IMR-90 (cell line): ENCODE results near the gene GRIN2A. TPM values are rescaled to one million over a fixed set of nuclear protein-coding genes. Genes with fewer than 3 reads are reported as not detected.

Experiments used
- ATAC-seq: fragments of 200-7000 bp; cut with Tn5 transposase; 2 replicates; pipeline ENCODE4 v1.9.1; 2020; ENCODE audit warnings: low read depth, mild to moderate bottlenecking, moderate library complexity
- BruUV-seq: library from RNA; stranded (reverse); fragments of 400-500 nt; replicated peaks from 2 replicates; lab custom pipeline; 2021; lab: Mats Ljungman, UMichigan
- CTCF ChIA-PET: fragments of 300-600 bp; formaldehyde crosslinking; extraction: SDS; loops from one replicate; lab custom pipeline; 2021; ENCODE audit warnings: antibody characterized with exemption; lab: Yijun Ruan, JAX
- POLR2A ChIA-PET: fragments of 300-600 bp; sonication (Branson Sonifier 250); formaldehyde crosslinking; loops from one replicate; lab custom pipeline; 2022; ENCODE audit warnings: antibody characterized with exemption; ENCODE audit not compliant: unreplicated experiment; lab: Charles Lee
- DNase-seq: peaks from one replicate; pipeline ENCODE4 v3.0.0; 2013
- H2AFZ ChIP-seq: replicated peaks from 2 replicates; pipeline ENCODE3; 2013; ENCODE audit warnings: low read length, mild to moderate bottlenecking; ENCODE audit not compliant: poor library complexity
- H2AK5ac ChIP-seq: 2 replicates; pipeline ENCODE4 v1.6.1; 2013; ENCODE audit warnings: low read depth, low read length, inconsistent platforms
- H2AK9ac ChIP-seq: replicated peaks from 2 replicates; pipeline ENCODE3; 2013; ENCODE audit warnings: mild to moderate bottlenecking, low read depth, low read length, moderate library complexity; ENCODE audit not compliant: poor library complexity
- H2BK120ac ChIP-seq: 2 replicates; pipeline ENCODE4 v1.6.1; 2013; ENCODE audit warnings: low read depth, low read length, inconsistent platforms
- H2BK15ac ChIP-seq: 3 replicates; pipeline ENCODE4 v1.6.1; 2013; ENCODE audit warnings: low read depth, low read length, inconsistent platforms
- H2BK20ac ChIP-seq: 2 replicates; pipeline ENCODE4 v1.6.1; 2013; ENCODE audit warnings: low read depth, mild to moderate bottlenecking, inconsistent platforms, low read length, moderate library complexity
- H2BK5ac ChIP-seq: 2 replicates; pipeline ENCODE4 v1.6.1; 2013; ENCODE audit warnings: mild to moderate bottlenecking, low read depth, low read length, inconsistent platforms; ENCODE audit not compliant: poor library complexity, severe bottlenecking
- H3K14ac ChIP-seq: replicated peaks from 2 replicates; pipeline ENCODE4 v1.6.1; 2013; ENCODE audit warnings: low read depth, low read length, inconsistent platforms
- H3K18ac ChIP-seq: 2 replicates; pipeline ENCODE4 v1.6.1; 2013; ENCODE audit warnings: low read depth, low read length, control low read depth
- H3K23ac ChIP-seq: 2 replicates; pipeline ENCODE4 v1.6.1; 2013; ENCODE audit warnings: low read depth, low read length, inconsistent platforms
- H3K27ac ChIP-seq: 2 replicates; pipeline ENCODE4 v1.5.1; 2013; ENCODE audit warnings: mild to moderate bottlenecking, control low read depth, low read length; ENCODE audit not compliant: insufficient read depth
- H3K27me3 ChIP-seq: 2 replicates; pipeline ENCODE4 v1.6.1; 2013; ENCODE audit warnings: low read length; ENCODE audit not compliant: control insufficient read depth, insufficient read depth
- H3K36me3 ChIP-seq: 2 replicates; pipeline ENCODE4 v1.6.1; 2013; ENCODE audit warnings: low read length, mixed read lengths; ENCODE audit not compliant: control insufficient read depth, insufficient read depth
- H3K4ac ChIP-seq: 2 replicates; pipeline ENCODE4 v1.6.1; 2013; ENCODE audit warnings: low read depth, low read length, inconsistent platforms
- H3K4me1 ChIP-seq: 2 replicates; pipeline ENCODE4 v1.6.1; 2013; ENCODE audit warnings: low read length, mixed read lengths; ENCODE audit not compliant: control insufficient read depth, insufficient read depth
- H3K4me2 ChIP-seq: 2 replicates; pipeline ENCODE4 v1.6.1; 2013; ENCODE audit warnings: low read depth, mild to moderate bottlenecking, control low read depth, low read length, moderate library complexity
- H3K4me3 ChIP-seq: 2 replicates; pipeline ENCODE4 v1.5.1; 2013; ENCODE audit warnings: low read depth, mild to moderate bottlenecking, control low read depth, low read length, moderate library complexity; ENCODE audit not compliant: insufficient read depth
- H3K56ac ChIP-seq: 2 replicates; pipeline ENCODE4 v1.6.1; 2013; ENCODE audit warnings: low read length, inconsistent platforms; ENCODE audit not compliant: insufficient read depth; ENCODE audit errors: extremely low read depth
- H3K79me1 ChIP-seq, 2 experiments: 2 replicates each; pipeline ENCODE4 v1.6.1; 2013; ENCODE audit warnings: low read length in 2 of 2, inconsistent platforms in 1 of 2, low read depth in 1 of 2
- H3K9ac ChIP-seq: 2 replicates; pipeline ENCODE4 v1.6.1; 2013; ENCODE audit warnings: low read depth, low read length, control low read depth
- H3K9me1 ChIP-seq: 2 replicates; pipeline ENCODE4 v1.6.1; 2013; ENCODE audit warnings: low read length, inconsistent platforms; ENCODE audit not compliant: insufficient read depth
- H3K9me3 ChIP-seq: 2 replicates; pipeline ENCODE4 v1.6.1; 2013; ENCODE audit warnings: low read length; ENCODE audit not compliant: control insufficient read depth, insufficient read depth
- H4K20me1 ChIP-seq: 2 replicates; pipeline ENCODE4 v1.6.1; 2013; ENCODE audit warnings: low read length, inconsistent platforms; ENCODE audit not compliant: insufficient read depth
- H4K5ac ChIP-seq: 2 replicates; pipeline ENCODE4 v1.6.1; 2013; ENCODE audit warnings: mild to moderate bottlenecking, low read depth, low read length, control low read depth
- H4K8ac ChIP-seq, 2 experiments: 2 replicates each; pipeline ENCODE4 v1.6.1; 2013; ENCODE audit warnings: low read depth in 2 of 2, low read length in 2 of 2, control low read depth in 1 of 2, inconsistent platforms in 1 of 2
- H4K91ac ChIP-seq: 2 replicates; pipeline ENCODE4 v1.6.1; 2013; ENCODE audit warnings: low read depth, low read length, inconsistent platforms; ENCODE audit not compliant: insufficient read depth
- BHLHE40 ChIP-seq: fragments of 150-350 bp; IDR thresholded peaks from 2 replicates; pipeline ENCODE4 v1.6.1; 2016; ENCODE audit warnings: mild to moderate bottlenecking, low read depth, low read length
- CEBPB ChIP-seq: IDR thresholded peaks from 2 replicates; pipeline ENCODE4 v1.6.1; 2012; ENCODE audit warnings: low read depth, low read length, improper control_type of control experiment
- FOS ChIP-seq: fragments of 150-350 bp; IDR thresholded peaks from 2 replicates; pipeline ENCODE4 v1.6.1; 2016; ENCODE audit warnings: low read depth, low read length
- MAFK ChIP-seq: IDR thresholded peaks from 2 replicates; pipeline ENCODE4 v1.6.1; 2012; ENCODE audit warnings: low read depth, low read length, improper control_type of control experiment
- MXI1 ChIP-seq: IDR thresholded peaks from 2 replicates; pipeline ENCODE4 v1.6.1; 2012; ENCODE audit warnings: low read depth, mild to moderate bottlenecking, low read length, moderate library complexity, borderline replicate concordance
- POLR2A ChIP-seq: IDR thresholded peaks from 2 replicates; pipeline ENCODE4 v1.6.1; 2012; ENCODE audit warnings: mild to moderate bottlenecking, low read depth, low read length
- RCOR1 ChIP-seq: IDR thresholded peaks from 2 replicates; pipeline ENCODE4 v1.6.1; 2012; ENCODE audit warnings: mild to moderate bottlenecking, low read length, improper control_type of control experiment; ENCODE audit not compliant: insufficient replicate concordance
- SMC3 ChIP-seq: fragments of 150-350 bp; IDR thresholded peaks from 2 replicates; pipeline ENCODE4 v1.6.1; 2016; ENCODE audit warnings: low read depth, mild to moderate bottlenecking, antibody characterized with exemption, low read length, moderate library complexity
- WGBS, 2 experiments: methylation state at CpG; one replicate each; pipeline versions ENCODE4 v1.1.5 to v1.1.7; 2013; ENCODE audit warnings: missing lambda C conversion rate in 2 of 2; ENCODE audit not compliant: insufficient read length in 1 of 2; ENCODE audit errors: extremely low coverage in 2 of 2; 5-methylcytosine and 5-hydroxymethylcytosine counted together
- dilution Hi-C: fragments of 300-500 bp; cut with HindIII; formaldehyde crosslinking; loops from one replicate; pipeline ENCODE4 v1.14.3; 2018; ENCODE audit warnings: low sequenced_read_pairs; ENCODE audit not compliant: unreplicated experiment
- in situ Hi-C: fragments of 300-500 bp; cut with MboI; formaldehyde crosslinking; loops from 3 replicates; pipeline ENCODE4 v1.14.3; 2019; ENCODE audit warnings: low sequenced_read_pairs, inconsistent platforms, mixed read lengths
- intact Hi-C: fragments of 100-400 bp; cut with micrococcal nuclease; formaldehyde crosslinking; loops from 2 replicates; pipeline ENCODE4 v1.10.0; 2022
- polyA plus RNA-seq, 3 experiments: library from polyadenylated mRNA; depleted of rRNA; stranded (reverse); fragments of >200 nt; gene quantifications; 2 replicates each; pipeline ENCODE4 v1.2.3, GENCODE V29; 2012; ENCODE audit warnings: low replicate concordance in 1 of 3
- total RNA-seq: library from RNA; depleted of rRNA; stranded (reverse); fragments of >200 nt; gene quantifications from 2 replicates; pipeline ENCODE4 v1.2.3, GENCODE V29; 2012
- TF ChIP-seq, protein P1 (sequence below): fragments of 150-350 bp; IDR thresholded peaks from 2 replicates; pipeline ENCODE4 v1.6.1; 2017; ENCODE audit warnings: mild to moderate bottlenecking, antibody characterized with exemption, low read length, low read depth
- TF ChIP-seq, protein P2 (sequence below): conservative IDR thresholded peaks from 2 replicates; pipeline ENCODE4 v1.5.1; 2012; ENCODE audit warnings: mild to moderate bottlenecking, low read depth, low read length, improper control_type of control experiment

Gene GRIN2A
- total and polyA plus RNA-seq, 2 of the 4 experiments (the other 2 are of a cell fraction), result under 0.01 TPM; not detected in 1

DNA sequence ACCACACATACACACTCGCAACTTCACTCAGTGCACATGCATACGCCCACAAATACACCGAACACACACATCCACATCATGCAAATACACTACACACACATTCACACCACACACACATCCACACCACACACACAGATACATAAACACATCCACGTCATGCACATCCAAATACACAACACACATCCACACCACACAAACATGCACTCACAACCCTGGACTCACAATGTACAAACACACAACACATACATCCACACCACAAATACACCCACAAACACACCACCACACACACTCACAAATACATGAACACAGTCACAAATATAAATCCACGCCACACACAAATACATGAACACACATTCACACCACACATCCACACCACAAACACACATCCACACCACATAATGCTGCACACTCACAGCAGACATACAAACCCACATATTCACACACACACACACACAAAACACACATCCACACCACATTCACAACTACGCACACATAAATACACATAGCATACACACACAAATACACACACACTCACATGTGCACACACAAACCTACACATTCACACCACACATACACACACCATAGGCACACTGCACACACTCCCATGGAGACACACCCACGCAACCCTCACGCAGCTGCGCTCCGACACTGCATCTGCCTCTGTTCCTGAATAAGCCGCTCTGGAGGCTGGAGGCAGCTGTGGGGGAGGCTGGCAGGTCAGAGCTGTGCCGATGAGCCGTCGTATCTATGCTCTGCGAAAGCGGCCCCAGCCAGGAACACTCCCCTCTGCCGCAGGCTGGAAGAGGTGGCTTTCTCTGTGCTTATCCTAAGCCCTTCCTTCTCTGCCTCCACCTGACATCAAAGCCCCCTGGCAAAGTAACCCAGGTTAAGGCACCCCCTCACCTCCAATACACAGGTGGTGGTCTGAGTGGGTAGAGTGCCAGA lies 141.8 kb downstream of the GRIN2A start:
- no peak overlapping the region for H3K4ac ChIP-seq
- in situ Hi-C loops (no loop called here), intact Hi-C loops (no loop called here), dilution Hi-C loops (no loop called here)
- H4K5ac ChIP-seq, result no peak overlapping the region
- 85 to 100% methylated on average over 2 to 3 of the region's 17 CpGs for WGBS, 2 experiments
- no peak overlapping the region for H3K4me2 ChIP-seq
- DNase-seq, result no peak
- no peaks in the 10 kb centered on the region for H3K79me1 ChIP-seq
- H3K14ac ChIP-seq, result no peak overlapping the region
- no peak overlapping the region for H3K23ac ChIP-seq
- TF ChIP-seq, protein P1, sequence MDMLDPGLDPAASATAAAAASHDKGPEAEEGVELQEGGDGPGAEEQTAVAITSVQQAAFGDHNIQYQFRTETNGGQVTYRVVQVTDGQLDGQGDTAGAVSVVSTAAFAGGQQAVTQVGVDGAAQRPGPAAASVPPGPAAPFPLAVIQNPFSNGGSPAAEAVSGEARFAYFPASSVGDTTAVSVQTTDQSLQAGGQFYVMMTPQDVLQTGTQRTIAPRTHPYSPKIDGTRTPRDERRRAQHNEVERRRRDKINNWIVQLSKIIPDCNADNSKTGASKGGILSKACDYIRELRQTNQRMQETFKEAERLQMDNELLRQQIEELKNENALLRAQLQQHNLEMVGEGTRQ, result no peak
- TF ChIP-seq, protein P2, sequence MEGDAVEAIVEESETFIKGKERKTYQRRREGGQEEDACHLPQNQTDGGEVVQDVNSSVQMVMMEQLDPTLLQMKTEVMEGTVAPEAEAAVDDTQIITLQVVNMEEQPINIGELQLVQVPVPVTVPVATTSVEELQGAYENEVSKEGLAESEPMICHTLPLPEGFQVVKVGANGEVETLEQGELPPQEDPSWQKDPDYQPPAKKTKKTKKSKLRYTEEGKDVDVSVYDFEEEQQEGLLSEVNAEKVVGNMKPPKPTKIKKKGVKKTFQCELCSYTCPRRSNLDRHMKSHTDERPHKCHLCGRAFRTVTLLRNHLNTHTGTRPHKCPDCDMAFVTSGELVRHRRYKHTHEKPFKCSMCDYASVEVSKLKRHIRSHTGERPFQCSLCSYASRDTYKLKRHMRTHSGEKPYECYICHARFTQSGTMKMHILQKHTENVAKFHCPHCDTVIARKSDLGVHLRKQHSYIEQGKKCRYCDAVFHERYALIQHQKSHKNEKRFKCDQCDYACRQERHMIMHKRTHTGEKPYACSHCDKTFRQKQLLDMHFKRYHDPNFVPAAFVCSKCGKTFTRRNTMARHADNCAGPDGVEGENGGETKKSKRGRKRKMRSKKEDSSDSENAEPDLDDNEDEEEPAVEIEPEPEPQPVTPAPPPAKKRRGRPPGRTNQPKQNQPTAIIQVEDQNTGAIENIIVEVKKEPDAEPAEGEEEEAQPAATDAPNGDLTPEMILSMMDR, result no peak
- TF ChIP-seq FOS (no peak), POLR2A (no peak), CEBPB (no peak), SMC3 (no peak), RCOR1 (no peak), MAFK (no peak), MXI1 (no peak), BHLHE40 (no peak)
- H2AFZ ChIP-seq, result no peak overlapping the region
- peaks cover 19% of the 10 kb centered on the region for H3K9me3 ChIP-seq
- BruUV-seq, result no TSS peak
- H4K20me1 ChIP-seq, result no peaks in the 10 kb centered on the region
- ATAC-seq, result no peak
- no peak overlapping the region for H3K56ac ChIP-seq
- no peak overlapping the region for H4K8ac ChIP-seq
- no peak overlapping the region for H2BK120ac ChIP-seq
- no peak overlapping the region for H2BK15ac ChIP-seq
- no peak overlapping the region for H3K18ac ChIP-seq
- H3K27me3 ChIP-seq, result no peaks in the 10 kb centered on the region
- no peak overlapping the region for H3K27ac ChIP-seq
- no peak overlapping the region for H3K9ac ChIP-seq
- H2BK20ac ChIP-seq, result no peak overlapping the region
- ChIA-PET CTCF (no interaction called here), POLR2A (no interaction called here)
- H3K9me1 ChIP-seq, result no peaks in the 10 kb centered on the region
- H3K4me3 ChIP-seq, result no peak overlapping the region
- H3K36me3 ChIP-seq, result no peaks in the 10 kb centered on the region
- peak overlapping the region; percentile 82 for H2BK5ac ChIP-seq
- H3K4me1 ChIP-seq, result no peaks in the 10 kb centered on the region
- H2AK9ac ChIP-seq, result peak overlapping the region; percentile 28
- no peak overlapping the region for H2AK5ac ChIP-seq
- no peak overlapping the region for H4K91ac ChIP-seq
